Activated naive CD4-positive, alpha-beta T cell treated with anti-CD3 and anti-CD28 coated beads, Interleukin-2, amount 50 U/mL, for 16 hours (primary cell): ENCODE measurements around the gene TUBB3.
"Not testable (repeated sequence)": the region's sequence is repeated elsewhere in the genome, so short reads cannot be mapped to it uniquely, and the experiment has no call there.

Experiments used
- DNase-seq: peaks from one replicate; pipeline ENCODE4 v3.0.0-alpha.2; 2020

The TUBB3 gene

DNA sequence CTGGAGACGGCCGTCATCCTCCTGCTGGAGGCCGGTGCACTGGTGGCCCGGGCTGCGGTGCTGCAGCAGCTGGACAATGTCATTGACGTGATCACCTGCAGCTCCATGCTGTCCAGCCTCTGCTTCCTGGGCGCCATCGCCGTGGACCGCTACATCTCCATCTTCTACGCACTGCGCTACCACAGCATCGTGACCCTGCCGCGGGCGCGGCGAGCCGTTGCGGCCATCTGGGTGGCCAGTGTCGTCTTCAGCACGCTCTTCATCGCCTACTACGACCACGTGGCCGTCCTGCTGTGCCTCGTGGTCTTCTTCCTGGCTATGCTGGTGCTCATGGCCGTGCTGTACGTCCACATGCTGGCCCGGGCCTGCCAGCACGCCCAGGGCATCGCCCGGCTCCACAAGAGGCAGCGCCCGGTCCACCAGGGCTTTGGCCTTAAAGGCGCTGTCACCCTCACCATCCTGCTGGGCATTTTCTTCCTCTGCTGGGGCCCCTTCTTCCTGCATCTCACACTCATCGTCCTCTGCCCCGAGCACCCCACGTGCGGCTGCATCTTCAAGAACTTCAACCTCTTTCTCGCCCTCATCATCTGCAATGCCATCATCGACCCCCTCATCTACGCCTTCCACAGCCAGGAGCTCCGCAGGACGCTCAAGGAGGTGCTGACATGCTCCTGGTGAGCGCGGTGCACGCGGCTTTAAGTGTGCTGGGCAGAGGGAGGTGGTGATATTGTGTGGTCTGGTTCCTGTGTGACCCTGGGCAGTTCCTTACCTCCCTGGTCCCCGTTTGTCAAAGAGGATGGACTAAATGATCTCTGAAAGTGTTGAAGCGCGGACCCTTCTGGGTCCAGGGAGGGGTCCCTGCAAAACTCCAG, 3.4 kb upstream of the TUBB3 start:
- no peak for DNase-seq

DNA sequence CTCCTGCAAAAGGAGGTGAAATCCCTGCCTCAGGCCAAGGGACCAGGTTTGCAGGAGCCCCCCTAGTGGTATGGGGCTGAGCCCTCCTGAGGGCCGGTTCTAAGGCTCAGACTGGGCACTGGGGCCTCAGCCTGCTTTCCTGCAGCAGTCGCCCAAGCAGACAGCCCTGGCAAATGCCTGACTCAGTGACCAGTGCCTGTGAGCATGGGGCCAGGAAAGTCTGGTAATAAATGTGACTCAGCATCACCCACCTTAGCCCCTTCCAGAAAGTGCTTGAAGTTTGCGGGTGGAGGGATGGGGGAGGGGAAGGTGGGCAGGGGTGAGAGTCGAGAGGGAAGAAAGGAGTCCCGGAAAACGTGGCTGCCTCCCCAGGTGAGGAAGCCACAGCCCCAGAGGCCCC, 2.4 kb upstream of the TUBB3 start:
- DNase-seq = no peak

GRCh38 chr16:89921131-89921701, 1.9 kb upstream of the TUBB3 start:
- no peak for DNase-seq

DNA sequence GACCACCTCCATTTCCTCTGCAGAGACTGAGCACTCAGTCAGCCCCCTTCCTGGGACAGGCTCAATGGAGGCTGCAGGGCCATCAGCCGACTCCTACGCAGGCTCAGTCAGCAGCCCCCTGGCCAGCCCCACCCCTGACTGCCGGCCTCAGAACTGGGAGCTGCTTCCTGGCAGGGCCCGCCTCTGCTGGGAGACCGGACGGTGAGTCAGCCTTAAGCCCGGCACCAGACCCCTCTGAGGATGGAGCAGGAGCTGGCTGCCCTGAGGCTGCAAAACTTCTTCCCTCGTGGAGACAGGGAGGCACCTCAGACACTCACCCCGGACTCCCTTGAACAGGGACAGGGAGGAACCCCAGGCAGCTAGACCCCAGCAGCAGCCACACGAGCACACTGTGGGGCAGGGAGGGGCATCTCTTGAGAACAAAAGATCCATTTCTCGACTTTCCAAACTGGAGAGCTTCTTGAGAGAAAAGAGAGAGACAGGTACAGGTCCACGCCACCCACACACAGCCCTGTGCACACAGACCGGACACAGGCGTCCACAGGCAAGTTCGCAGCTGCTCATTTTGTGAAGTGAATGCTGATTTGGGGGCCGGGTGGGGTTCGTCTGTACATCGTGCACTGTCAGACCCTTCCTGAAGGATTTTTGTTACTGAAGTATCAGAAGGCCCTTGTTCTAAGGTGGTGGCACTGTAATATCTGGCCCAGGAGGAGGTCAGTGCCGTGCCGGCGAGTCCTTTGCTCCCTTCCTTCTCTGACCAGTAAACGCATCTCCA, 1.3 kb upstream of the TUBB3 start:
- no peak for DNase-seq

DNA sequence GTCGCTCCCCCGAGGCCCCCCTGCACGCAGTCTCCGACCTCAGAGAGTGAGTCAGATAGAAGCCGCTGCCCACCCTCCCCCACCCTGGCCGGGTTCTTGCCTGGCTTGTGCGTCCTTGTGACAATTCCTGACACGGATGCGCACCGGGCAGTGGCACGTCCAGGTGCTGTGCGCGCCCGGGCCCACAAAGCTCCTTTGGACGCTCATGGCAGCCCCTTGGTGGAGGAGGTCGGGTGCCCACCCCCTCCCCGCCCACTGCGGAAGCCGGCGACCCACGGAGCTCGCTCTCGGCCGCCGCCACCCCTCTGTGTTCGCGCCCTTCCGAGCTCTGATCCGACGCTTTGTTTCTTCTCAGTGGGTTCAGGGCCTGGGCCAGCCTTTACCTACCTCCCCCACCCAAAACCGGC, 662 bp upstream of the TUBB3 start:
- DNase-seq = no peak

DNA sequence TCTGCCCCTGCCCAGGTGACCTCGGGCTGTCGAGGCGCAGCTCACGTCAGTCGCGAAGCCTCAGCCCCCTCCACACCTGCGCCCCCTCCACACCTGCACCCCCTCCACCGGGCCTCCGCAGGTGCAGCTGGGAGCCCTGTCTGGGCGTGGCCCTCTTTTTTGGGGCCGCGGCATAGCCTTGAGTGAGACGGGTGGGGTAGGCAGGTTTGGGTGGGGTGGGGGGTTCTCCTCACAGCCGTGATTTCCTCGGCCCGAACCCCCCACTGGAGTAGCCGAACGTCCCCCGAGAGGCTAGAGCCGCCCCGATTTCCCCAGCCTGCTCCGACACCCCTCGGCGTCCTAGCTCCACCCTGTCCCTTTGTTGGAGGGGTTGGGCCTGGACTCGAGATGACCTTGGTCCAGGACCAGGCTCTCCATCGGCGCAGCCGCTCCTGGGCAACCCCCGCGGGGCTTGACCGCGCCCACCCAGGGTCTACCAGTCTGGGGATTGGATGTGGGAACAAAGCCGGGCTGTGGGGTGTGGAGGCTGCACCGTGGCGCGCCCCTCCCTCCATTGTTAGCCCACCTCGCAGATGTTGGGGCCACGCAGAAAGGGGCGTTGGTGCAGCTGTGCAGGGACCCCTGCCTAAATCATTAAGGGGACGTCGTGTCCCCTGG, 626 bp downstream of the TUBB3 start:
- no peak for DNase-seq

- DNase-seq = peak; percentile 26
Observed at GRCh38 chr16:89924297-89924924, 1.3 kb downstream of the TUBB3 start.

DNA sequence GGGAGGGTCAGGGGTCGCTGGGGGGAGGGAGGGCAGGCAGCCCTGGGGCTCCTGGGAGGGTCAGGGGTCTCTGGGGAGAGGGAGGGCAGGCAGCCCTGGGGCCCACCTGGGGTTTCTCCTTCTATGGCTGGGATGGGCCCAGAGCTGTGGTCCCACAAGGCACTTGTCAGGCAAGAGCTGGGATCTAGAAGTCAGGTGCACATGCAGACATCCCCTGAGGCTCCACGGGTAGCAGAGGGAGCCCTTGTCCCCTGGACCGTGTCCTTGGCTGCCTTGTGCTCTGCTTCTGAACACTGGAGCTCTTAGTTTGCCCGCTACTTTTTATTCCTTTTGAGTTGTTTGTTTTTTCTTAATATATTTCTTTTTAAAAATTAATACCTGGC, 1.8 kb downstream of the TUBB3 start:
- DNase-seq = no peak

DNA sequence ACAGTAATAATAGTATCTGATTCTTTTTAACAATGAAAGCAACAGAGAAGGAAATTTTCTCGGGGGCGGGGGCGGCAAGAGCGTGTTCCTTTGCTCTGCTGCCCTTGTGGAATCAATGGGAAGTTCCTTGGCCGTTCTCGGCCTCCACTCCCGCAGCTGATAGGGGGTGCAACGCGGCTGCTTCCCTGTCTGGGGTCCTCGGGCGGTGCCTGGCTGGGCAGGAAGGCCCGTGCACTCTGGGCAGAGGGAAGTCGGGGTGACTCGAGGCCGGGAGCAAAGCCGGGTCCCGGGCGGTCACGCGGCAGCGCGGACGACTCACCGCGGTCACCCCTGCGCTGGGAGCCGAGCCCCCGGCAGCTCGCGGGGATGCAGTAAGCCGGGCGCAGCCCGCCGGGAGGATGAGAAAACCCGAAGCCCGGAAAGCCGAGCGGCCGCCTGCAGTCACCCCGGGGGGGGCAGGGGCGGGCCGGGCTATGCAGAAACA, 2.5 kb downstream of the TUBB3 start:
- no peak for DNase-seq

DNA sequence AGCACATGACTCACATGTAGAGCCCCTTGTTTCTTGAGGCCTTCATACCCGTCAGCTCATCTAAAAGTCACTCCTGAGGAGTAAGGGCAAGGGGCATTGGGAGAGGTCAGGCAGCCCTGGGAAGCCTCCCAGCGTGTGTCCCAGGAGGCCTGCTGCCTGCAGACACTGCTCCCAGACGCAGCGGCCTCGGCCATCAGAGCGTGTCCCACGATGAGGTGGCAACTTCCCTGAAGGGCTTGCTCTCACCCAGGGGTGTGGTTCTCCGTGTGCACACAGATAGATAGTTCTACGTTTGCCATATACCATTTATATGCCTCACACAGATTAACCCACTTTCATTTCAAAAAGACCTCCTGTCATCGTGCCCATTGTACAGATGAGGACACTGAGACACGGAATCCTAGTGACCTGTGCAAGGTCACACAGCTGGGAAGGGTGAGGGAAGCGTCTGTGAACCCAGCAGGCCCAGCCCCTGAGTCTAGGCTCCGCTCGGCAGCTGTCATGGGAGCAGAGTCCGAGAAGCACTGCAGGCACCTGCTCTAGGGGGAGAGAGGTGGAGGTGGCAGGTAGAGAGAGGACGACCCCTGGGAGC, 8.3 kb downstream of the TUBB3 start:
- DNase-seq = no peak

DNA sequence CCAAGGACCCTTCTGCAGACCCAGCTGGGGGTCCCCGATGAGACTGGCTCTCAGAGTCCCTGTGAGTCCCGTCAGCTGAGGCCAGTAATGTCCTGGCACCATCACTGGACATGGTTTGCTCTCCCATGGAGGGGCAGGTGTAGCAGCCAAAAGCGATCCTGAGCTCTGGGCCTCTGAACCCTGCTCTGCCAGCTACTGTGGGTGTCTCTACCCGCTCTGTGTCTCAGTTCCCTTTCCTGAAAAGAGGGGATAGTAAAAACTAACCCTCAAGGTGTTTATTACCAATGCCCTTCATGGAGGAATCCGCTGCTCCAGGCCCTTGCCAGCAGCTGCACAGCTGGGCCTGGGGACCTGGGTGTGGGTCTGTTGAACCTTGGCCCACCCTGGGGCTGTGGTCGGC, 8.8 kb downstream of the TUBB3 start:
- no peak for DNase-seq

- not testable (repeated sequence) for DNase-seq
Observed at GRCh38 chr16:89934019-89934418, 10.9 kb downstream of the TUBB3 start.

GRCh38 chr16:89934611-89935553, 11.7 kb downstream of the TUBB3 start:
- DNase-seq = no peak

DNA sequence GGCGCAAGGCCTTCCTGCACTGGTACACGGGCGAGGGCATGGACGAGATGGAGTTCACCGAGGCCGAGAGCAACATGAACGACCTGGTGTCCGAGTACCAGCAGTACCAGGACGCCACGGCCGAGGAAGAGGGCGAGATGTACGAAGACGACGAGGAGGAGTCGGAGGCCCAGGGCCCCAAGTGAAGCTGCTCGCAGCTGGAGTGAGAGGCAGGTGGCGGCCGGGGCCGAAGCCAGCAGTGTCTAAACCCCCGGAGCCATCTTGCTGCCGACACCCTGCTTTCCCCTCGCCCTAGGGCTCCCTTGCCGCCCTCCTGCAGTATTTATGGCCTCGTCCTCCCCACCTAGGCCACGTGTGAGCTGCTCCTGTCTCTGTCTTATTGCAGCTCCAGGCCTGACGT, 12.5 kb downstream of the TUBB3 start:
- DNase-seq = not testable (repeated sequence)

DNA sequence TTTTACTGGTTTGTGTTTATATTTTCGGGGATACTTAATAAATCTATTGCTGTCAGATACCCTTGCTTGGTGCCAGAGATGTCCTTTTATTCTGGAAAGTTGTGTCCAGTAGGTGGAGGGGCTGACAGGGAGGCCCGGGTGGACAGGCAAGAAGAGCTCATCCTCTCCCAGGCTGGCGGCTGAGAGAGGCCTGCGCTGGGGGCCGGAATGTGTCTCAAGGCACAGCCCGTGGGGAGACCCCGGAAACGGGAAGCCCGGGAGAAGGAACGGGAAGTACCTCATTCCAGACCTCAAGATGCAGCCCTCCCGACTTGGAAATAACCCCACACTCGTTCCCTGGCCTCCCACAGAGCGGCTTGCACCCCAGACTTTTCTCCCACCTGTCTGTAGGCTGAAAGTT, 12.9 kb downstream of the TUBB3 start:
- no peak for DNase-seq

DNA sequence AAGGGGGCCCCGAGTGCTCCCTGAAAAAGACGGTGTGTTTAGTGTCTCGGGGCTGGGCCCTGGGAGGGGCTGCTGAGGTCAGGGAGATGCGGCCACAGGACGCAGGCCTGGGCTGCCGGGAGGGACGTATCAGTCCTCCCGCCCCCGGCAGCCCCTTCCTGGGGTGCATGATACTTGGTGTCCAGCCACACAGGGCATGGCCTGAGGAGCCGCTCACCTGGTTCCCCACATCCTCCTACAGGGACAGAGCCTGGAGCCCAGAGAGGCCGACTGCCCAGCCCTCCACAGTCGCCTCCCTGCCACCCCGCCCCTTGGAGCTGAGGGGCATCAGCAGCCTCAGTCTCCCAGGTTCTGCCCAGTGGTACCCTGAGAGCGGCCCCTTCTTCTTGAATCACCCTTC, 13.4 kb downstream of the TUBB3 start:
- DNase-seq = no peak

DNA sequence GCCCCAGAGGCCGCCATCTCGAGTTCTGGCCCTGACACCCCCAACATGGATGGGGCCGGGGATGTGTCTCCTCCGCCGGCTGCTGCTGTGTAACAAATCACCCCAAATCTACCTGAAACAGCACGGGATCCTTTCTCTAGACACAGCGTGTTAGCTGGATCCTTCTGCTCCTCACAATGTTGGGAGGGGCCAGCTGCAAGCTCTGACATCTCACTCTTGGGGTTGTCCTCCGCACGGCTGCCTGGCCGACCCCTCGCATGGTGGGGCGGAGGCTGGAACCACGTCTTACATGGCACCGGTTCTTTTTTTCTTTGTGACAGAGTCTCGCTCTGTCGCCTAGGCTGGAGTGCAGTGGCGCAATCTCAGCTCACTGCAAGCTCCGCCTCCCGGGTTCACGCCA, 13.8 kb downstream of the TUBB3 start:
- DNase-seq = no peak

DNA sequence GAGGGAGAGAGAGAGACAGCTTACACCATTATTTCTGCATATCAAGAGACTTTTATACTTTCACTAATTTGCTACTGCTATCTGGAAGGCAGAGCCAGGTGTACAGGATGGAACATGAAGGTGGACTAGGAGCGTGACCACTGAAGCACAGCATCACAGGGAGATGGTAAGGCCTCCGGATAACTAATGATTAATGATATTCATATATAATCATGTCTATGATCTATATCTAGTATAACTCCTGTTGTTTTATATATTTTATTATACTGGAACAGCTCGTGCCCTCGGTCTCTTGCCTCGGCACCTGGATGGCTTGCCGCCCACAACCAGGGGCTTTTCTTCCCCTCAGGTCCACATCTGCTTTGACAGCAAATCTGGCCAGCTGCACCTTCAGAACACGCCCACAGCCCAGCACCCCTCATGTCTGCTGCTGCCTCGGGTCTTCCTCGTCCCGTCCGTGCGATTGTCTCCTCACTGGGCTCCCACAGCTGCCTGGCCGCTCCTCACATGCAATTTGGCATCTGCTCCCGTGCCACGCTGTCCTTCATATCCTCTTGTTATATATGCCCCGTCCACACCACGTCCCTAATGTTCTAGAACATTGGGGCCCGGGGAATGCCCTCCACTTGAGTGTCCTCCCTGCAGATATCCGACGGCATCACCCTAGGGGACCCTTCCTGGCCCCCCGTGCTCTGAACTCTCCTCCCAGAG, 15.2 kb downstream of the TUBB3 start:
- DNase-seq = no peak

GRCh38 chr16:89944773-89945172, 21.6 kb downstream of the TUBB3 start:
- no peak for DNase-seq

DNA sequence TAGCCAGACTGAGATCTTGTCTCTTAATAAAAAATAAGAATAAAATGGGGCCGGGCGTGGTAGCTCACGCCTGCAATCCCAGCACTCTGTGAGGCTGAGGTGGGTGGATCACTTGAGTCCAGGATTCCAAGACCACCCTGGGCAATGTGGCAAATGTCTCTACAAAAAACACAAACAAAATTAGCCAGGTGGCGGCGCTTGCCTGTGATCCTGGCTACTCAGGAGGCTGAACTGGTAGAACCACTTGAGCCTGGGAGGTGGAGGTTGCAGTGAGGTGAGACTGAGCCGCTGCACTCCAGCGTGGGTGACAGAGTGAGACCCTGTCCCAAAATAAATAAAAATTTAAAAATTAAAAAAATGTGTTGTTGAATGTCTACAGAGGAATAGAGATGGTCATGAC, 22.5 kb downstream of the TUBB3 start:
- DNase-seq = no peak

DNA sequence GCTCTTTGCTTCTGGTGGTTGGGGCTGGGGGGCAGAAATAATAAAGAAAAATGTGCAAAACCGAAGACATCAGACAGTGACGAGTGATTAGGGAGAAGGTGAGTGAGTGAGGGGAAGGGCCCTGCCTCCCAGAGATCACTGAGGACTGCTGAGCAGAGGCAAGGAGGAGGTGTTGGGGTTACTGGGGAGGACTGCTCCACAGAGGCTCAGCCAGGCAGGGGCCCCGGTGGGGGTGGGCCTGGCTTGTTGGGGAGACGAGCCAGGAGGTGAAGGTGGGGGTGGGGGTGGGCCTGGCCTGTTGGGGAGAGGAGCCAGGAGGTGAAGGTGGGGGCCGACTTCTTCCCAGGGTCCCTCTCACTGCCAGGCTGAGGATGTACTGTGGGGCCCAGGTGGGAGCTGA, 23.4 kb downstream of the TUBB3 start:
- no peak for DNase-seq
